ENCODE measurements around the gene COL20A1.

COL20A1 gene

GRCh38 chr20:63279931-63280330 lies 13.1 kb upstream of the COL20A1 start:
- Histone ChIP-seq H2AFZ (ENCODE audit: low read length, unreplicated experiment) (no peak overlapping the region), H3K79me2 (ENCODE audit: control insufficient read depth, insufficient read depth, low read length, unreplicated experiment) (peaks cover 32% of the 10 kb centered on the region), H3K36me3 (ENCODE audit: insufficient read depth, low read length) (0 out of 2 replicates have a peak, but pooled peaks cover 6% of the 10 kb centered on the region), H3K27ac (ENCODE audit: low read depth, low read length) (no peak overlapping the region), H3K4me3 (ENCODE audit: low read depth, low read length) (no peak overlapping the region), H3K27me3 (ENCODE audit: insufficient read depth, low read length) (no peaks in the 10 kb centered on the region), H3K4me1 (ENCODE audit: control insufficient read depth, insufficient read depth, low read length, unreplicated experiment) (peaks cover under 1% of the 10 kb centered on the region)

GRCh38 chr20:63280371-63280770 lies 12.6 kb upstream of the COL20A1 start:
- Histone ChIP-seq H3K79me2 (ENCODE audit: control insufficient read depth, insufficient read depth, low read length, unreplicated experiment) (peaks cover 27% of the 10 kb centered on the region), H3K4me3 (ENCODE audit: low read depth, low read length) (no peak overlapping the region), H3K36me3 (ENCODE audit: insufficient read depth, low read length) (0 out of 2 replicates have a peak, but pooled peaks cover 6% of the 10 kb centered on the region), H2AFZ (ENCODE audit: low read length, unreplicated experiment) (no peak overlapping the region), H3K27ac (ENCODE audit: low read depth, low read length) (no peak overlapping the region), H3K4me1 (ENCODE audit: control insufficient read depth, insufficient read depth, low read length, unreplicated experiment) (no peaks in the 10 kb centered on the region), H3K27me3 (ENCODE audit: insufficient read depth, low read length) (no peaks in the 10 kb centered on the region)

GRCh38 chr20:63280929-63281545 lies 11.9 kb upstream of the COL20A1 start:
- H2AFZ ChIP-seq (ENCODE audit: low read length, unreplicated experiment) = no peak overlapping the region
- H3K4me1 ChIP-seq (ENCODE audit: control insufficient read depth, insufficient read depth, low read length, unreplicated experiment) = no peaks in the 10 kb centered on the region
- H3K79me2 ChIP-seq (ENCODE audit: control insufficient read depth, insufficient read depth, low read length, unreplicated experiment) = peaks cover 21% of the 10 kb centered on the region
- no peak overlapping the region for H3K4me3 ChIP-seq (ENCODE audit: low read depth, low read length)
- H3K27me3 ChIP-seq (ENCODE audit: insufficient read depth, low read length) = no peaks in the 10 kb centered on the region
- no peak overlapping the region for H3K27ac ChIP-seq (ENCODE audit: low read depth, low read length)
- H3K36me3 ChIP-seq (ENCODE audit: insufficient read depth, low read length) = 0 out of 2 replicates have a peak, but pooled peaks cover 6% of the 10 kb centered on the region

DNA sequence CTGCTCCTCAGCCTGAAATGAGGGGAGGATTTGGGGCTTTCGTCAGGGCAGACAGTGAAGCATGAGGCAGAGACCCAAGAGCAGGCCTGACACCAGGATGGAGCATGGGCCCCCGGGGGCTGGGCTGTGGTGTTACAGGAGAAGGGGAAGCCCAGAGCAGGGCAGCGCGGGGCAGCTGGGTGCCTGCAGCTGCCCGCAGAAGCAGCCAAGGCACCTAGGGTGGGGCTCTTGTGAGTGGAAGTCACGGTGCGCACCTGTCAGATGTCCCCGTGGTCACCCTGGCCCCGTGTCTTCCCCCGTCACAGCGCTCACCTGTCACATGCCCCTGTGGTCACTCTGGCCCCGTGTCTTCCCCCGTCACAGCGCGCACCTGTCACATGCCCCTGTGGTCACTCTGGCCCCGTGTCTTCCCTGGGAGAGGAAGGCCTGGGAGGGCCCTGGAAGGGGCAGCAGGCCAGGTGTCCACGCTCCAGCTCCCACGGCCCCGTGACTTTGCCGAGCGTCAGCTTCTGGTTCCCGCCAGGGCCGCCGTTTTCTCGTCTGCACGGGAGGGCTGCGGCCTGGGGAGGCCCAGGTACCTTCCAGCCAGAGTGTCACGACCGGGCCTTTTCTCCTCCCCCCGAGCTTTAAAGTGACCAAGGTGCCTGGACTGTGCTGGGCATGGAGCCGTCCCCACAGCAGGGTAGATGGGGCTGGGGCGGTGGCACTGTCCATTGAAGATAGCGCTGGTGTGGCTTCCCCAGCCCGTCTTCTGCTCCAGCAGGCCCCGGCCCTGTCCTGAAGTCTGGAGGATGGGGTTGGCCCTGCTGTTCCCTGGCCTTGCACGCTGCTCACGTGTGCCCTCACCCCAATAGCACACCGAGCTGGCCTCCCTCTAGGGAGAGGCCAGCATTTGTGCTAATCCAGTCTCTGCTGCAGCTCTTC lies 11.0 kb upstream of the COL20A1 start:
- Histone ChIP-seq H3K79me2 (ENCODE audit: control insufficient read depth, insufficient read depth, low read length, unreplicated experiment) (peaks cover 11% of the 10 kb centered on the region), H2AFZ (ENCODE audit: low read length, unreplicated experiment) (no peak overlapping the region), H3K36me3 (ENCODE audit: insufficient read depth, low read length) (0 out of 2 replicates have a peak, but pooled peaks cover 6% of the 10 kb centered on the region), H3K4me1 (ENCODE audit: control insufficient read depth, insufficient read depth, low read length, unreplicated experiment) (no peaks in the 10 kb centered on the region), H3K27me3 (ENCODE audit: insufficient read depth, low read length) (no peaks in the 10 kb centered on the region), H3K27ac (ENCODE audit: low read depth, low read length) (no peak overlapping the region), H3K4me3 (ENCODE audit: low read depth, low read length) (no peak overlapping the region)

DNA sequence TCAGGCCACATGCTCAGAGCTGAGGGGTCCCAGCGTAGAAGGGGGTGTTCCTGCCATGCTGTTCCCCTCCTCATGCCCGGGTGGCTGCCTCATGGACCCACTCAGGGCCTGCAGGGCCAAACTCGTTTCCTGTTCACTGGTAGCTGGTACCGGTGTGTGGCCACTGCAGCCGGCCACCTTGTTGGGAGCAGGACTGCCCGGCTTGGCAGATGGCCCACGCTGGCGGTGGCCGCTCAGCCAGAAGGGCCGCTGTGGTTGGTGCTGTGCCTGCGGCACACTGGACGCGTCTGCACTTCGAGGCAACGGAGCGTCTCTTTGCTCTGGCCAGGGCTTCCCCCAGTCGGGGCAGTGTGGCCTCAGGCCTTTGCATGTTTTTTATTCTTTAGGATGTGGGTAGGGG lies 10.0 kb upstream of the COL20A1 start:
- Histone ChIP-seq H3K27me3 (ENCODE audit: insufficient read depth, low read length) (no peaks in the 10 kb centered on the region), H3K36me3 (ENCODE audit: insufficient read depth, low read length) (0 out of 2 replicates have a peak, but pooled peaks cover 5% of the 10 kb centered on the region), H2AFZ (ENCODE audit: low read length, unreplicated experiment) (no peak overlapping the region), H3K4me3 (ENCODE audit: low read depth, low read length) (no peak overlapping the region), H3K79me2 (ENCODE audit: control insufficient read depth, insufficient read depth, low read length, unreplicated experiment) (peaks cover 2% of the 10 kb centered on the region), H3K4me1 (ENCODE audit: control insufficient read depth, insufficient read depth, low read length, unreplicated experiment) (no peaks in the 10 kb centered on the region), H3K27ac (ENCODE audit: low read depth, low read length) (no peak overlapping the region)

- Histone ChIP-seq H3K27me3 (ENCODE audit: insufficient read depth, low read length) (no peaks in the 10 kb centered on the region), H3K79me2 (ENCODE audit: control insufficient read depth, insufficient read depth, low read length, unreplicated experiment) (no peaks in the 10 kb centered on the region), H3K4me3 (ENCODE audit: low read depth, low read length) (no peak overlapping the region), H3K4me1 (ENCODE audit: control insufficient read depth, insufficient read depth, low read length, unreplicated experiment) (no peaks in the 10 kb centered on the region), H3K27ac (ENCODE audit: low read depth, low read length) (no peak overlapping the region), H2AFZ (ENCODE audit: low read length, unreplicated experiment) (no peak overlapping the region), H3K36me3 (ENCODE audit: insufficient read depth, low read length) (0 out of 2 replicates have a peak, but pooled peaks cover 3% of the 10 kb centered on the region)
These were observed 9.4 kb upstream of the COL20A1 start for GRCh38 chr20:63283397-63284082.

DNA sequence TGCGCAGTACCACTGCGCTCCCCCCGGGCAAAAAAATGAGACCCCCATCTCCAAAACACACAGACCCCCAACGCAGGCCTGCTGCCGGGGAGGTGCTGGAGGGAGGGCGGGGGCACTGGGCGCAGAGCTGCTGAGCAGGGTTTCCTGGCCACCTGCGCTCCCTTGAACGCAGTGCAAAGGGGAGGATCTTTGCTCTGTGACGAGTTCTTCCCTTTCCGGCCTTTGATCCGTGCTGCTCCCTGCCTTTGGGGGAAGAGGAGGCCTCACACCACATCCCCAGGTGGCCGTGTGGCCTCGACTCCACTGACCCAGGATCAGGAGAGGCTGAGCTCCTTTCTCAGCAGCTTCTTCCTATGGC lies 8.9 kb upstream of the COL20A1 start:
- no peaks in the 10 kb centered on the region for H3K4me1 ChIP-seq (ENCODE audit: control insufficient read depth, insufficient read depth, low read length, unreplicated experiment)
- no peak overlapping the region for H3K27ac ChIP-seq (ENCODE audit: low read depth, low read length)
- no peak overlapping the region for H3K4me3 ChIP-seq (ENCODE audit: low read depth, low read length)
- H3K79me2 ChIP-seq (ENCODE audit: control insufficient read depth, insufficient read depth, low read length, unreplicated experiment) = no peaks in the 10 kb centered on the region
- no peak overlapping the region for H2AFZ ChIP-seq (ENCODE audit: low read length, unreplicated experiment)
- H3K27me3 ChIP-seq (ENCODE audit: insufficient read depth, low read length) = no peaks in the 10 kb centered on the region
- 0 out of 2 replicates have a peak, but pooled peaks cover 3% of the 10 kb centered on the region for H3K36me3 ChIP-seq (ENCODE audit: insufficient read depth, low read length)

- Histone ChIP-seq H3K4me1 (ENCODE audit: control insufficient read depth, insufficient read depth, low read length, unreplicated experiment) (no peaks in the 10 kb centered on the region), H3K36me3 (ENCODE audit: insufficient read depth, low read length) (0 out of 2 replicates have a peak, but pooled peaks cover 3% of the 10 kb centered on the region), H3K4me3 (ENCODE audit: low read depth, low read length) (no peak overlapping the region), H3K27ac (ENCODE audit: low read depth, low read length) (no peak overlapping the region), H3K79me2 (ENCODE audit: control insufficient read depth, insufficient read depth, low read length, unreplicated experiment) (no peaks in the 10 kb centered on the region), H2AFZ (ENCODE audit: low read length, unreplicated experiment) (no peak overlapping the region), H3K27me3 (ENCODE audit: insufficient read depth, low read length) (no peaks in the 10 kb centered on the region)
These were observed 8.4 kb upstream of the COL20A1 start for GRCh38 chr20:63284544-63284949.

DNA sequence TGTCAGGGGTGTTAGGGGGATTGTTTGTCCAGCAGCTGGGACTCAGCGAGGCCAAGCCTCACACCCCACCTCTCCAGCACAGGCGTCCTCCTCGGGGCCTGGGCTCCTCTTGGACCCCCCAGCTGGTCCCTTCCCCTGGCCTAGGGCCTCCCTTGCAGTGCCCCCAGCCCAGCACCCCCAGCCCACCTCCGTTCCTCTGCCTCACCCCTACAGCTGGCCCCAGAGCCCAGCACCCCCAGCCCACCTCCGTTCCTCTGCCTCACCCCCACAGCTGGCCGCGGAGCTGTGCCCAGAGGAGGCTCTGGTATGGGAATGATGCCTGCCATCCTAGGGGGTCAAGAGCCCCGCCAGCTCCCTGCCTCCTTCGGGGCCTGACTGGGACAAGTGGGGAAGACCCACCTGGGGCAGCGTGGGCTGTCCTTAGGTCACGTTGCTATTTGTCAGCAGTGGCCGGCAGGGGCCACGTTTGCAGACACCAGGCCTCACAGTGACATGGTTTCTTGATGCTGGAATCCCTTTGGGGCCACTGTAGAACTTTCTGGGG lies 7.9 kb upstream of the COL20A1 start:
- no peaks in the 10 kb centered on the region for H3K4me1 ChIP-seq (ENCODE audit: control insufficient read depth, insufficient read depth, low read length, unreplicated experiment)
- H3K36me3 ChIP-seq (ENCODE audit: insufficient read depth, low read length) = 0 out of 2 replicates have a peak, but pooled peaks cover 3% of the 10 kb centered on the region
- H2AFZ ChIP-seq (ENCODE audit: low read length, unreplicated experiment) = no peak overlapping the region
- no peaks in the 10 kb centered on the region for H3K27me3 ChIP-seq (ENCODE audit: insufficient read depth, low read length)
- H3K27ac ChIP-seq (ENCODE audit: low read depth, low read length) = no peak overlapping the region
- H3K4me3 ChIP-seq (ENCODE audit: low read depth, low read length) = no peak overlapping the region
- H3K79me2 ChIP-seq (ENCODE audit: control insufficient read depth, insufficient read depth, low read length, unreplicated experiment) = no peaks in the 10 kb centered on the region

Data from ACC112 (cell line).